Stimulated activated CD8-positive, alpha-beta memory T cell treated with anti-CD3 and anti-CD28 coated beads, Interleukin-15, amount 100 ng/mL, for 48 hours (primary cell): ENCODE results near the gene KANSL1L.

Experiments
- DNase-seq, 2 donors: peaks; one replicate each; pipeline ENCODE4 v3.0.0-alpha.2; 2020; ENCODE audit warnings: low read depth in 2 of 2

Gene KANSL1L

DNA sequence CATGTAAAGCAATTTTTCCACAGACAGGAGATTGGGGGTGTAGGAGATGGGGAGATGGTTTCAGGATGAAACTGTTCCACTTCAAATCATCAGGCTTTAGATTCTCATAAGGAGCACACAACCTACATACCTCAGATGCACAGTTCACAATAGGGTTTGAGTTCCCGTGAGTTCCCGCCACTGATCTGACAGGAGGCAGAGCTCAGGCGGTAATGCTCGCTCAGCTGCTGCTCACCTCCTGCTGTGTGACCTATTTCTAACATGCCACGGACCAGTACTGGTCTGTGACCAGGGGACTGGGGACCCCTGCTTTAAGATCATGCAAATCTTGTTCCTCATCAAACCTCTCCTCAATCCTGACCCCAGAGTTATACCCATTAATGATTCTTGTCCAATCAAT is 98.7 kb downstream of the KANSL1L start:
- no peak for DNase-seq

- no peak for DNase-seq
Measured at GRCh38 chr2:210063306-210063705, 107.9 kb downstream of the KANSL1L start.

DNA sequence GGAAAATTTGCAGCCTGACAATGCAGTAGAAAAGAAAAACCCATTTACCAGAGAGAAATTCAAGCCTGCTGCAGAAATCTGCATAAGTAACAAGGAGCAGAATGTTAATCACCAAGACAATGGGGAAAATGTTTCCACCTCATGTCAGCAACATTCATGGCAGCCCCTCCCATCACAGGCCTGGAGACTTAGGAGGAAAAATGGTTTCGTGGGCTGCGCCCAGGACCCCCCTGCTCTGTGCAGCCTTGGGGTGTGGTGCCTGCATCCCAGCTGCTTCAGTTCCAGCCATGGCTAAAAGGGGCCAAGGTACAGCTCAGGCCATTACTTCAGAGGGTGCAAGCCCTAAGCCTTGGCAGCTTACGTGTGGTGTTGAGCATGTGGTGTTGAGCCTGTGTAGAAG is 115.4 kb downstream of the KANSL1L start:
- DNase-seq: no peak

GRCh38 chr2:210054696-210055095 is 116.5 kb downstream of the KANSL1L start:
- DNase-seq: no peak

DNA sequence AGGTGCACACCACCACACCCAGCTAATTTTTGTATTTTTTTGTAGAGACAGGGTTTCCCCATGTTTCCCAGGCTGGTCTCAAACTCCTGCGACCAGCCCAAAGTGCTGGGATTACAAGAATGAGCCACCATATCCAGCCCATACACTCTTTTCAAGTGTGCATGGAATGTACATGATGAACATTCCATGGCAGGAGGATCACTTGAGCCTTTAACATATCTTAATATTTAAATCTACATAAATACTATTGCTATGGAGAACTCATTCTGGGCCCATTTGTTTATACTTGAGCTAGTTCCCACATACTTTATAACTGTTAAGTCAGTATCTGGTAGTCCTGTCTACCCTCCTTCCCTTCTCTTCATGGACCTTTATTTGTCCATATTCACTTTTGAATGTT is 120.3 kb downstream of the KANSL1L start:
- no peak for DNase-seq

DNA sequence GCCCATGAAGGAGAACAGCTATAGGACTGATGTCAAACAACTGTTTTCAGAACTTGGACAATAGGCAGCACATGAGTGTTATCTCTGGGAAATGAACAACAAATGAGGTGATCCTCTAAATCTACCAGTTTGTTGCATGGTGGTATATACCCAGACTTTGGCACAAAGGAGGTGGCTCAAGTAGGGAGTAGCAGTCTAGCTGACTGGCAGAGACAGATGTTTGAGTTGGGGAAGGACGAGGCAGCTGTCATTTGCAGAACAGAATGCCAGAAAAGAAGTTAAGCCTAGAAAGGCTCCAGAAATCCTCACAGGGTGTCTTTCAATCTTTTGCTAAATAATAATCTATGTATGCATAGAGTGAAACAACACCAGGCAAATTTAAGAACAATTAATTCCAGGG is 121.4 kb downstream of the KANSL1L start:
- no peak for DNase-seq

DNA sequence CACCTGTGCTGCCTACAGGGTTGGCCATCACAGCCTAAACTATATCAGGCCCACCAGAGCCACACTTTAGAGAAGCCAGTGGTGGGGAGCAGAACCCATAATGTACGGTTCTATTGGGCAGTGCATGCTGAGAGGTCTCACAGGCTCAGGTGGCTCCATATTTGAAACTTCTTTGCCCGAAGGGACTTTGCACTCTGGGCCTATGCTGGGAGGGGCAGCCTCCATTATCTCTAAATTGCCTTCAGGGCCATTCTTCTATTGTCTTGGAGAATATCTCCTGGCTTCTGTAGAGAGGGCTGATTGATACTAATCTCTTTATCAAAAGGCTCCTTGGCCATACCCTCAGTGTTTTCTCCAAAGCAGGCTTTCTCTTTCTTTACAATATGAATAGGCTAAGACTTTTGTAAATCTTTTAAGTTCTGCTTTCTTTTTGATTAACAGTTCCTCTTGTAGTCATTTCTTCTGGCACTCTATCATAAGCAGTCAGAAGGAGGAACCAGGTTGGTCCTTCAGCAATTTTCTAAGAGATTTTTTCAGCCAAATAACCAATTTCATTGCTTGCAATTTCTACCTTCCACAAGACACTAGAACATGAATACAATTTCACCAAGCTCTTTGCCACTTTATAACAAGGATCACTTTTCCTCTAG is 124.2 kb downstream of the KANSL1L start:
- no peak for DNase-seq

GRCh38 chr2:210038078-210038477 is 133.1 kb downstream of the KANSL1L start:
- DNase-seq: no peak

- DNase-seq: no peak
Measured at GRCh38 chr2:210035679-210036078, 135.5 kb downstream of the KANSL1L start.

DNA sequence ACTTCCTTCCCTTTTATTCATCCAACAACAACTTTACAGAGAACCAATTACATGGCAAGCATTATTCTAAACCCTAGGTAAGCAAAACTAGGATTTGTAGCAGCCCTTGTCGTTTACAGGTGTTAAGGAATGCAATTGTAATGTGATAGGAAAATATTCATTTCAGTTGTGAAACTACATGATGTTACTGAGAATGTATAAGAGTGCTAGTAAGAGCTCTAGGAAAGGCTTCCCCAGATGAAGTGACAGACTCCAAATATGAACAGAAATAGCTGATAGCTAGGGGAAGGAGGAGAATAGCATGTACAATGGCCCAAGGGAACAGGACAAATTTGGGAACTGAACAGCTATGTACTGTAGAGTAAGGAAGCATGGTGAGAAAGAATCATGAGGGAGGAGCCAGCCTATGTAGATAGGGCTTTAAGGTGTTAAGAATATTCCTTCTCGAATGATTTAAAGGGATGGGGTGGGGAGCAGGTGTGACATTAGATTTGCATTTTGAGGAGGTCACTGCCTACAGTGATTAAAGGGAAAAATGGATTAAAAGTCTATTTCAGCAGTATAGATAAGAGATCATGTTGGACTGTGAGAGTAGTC is 137.0 kb downstream of the KANSL1L start:
- DNase-seq: no peak

DNA sequence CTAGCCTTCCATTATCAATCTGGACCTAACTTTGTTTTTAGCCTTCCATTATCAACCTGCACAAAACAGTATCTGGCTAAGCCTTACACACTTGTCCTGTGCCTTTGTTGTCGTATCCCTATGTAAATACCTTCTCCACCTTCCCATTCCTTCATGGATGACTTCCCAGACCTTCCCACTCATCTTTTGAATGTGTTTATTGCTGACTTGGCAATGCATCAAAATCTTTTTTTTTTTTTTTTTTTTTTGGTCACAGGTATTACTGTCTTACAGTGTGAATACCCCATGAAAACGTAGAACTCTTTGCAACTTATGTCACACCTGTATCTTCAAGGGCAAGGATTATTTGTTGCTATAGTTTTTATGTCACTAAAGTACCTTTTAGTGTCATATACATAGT is 143.0 kb downstream of the KANSL1L start:
- no peak for DNase-seq

DNA sequence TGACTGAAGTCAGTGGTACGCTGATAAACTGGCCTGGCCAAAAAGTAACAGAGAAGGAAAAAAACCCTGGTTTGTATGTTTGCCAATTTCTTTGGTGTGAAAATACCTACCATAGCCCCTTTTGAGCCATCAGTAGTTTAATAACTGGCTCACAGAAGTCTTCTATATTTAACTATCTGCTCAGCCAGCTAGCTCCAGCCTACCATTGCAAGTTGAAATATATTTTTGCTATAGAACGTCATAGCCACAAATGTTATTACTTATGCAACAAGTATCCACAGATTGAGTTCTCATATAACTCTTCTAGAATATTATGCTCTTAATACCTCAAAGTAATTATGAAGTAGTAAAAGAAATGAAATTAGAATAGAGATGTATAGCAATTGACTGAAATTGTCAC is 143.6 kb downstream of the KANSL1L start:
- no peak for DNase-seq

DNA sequence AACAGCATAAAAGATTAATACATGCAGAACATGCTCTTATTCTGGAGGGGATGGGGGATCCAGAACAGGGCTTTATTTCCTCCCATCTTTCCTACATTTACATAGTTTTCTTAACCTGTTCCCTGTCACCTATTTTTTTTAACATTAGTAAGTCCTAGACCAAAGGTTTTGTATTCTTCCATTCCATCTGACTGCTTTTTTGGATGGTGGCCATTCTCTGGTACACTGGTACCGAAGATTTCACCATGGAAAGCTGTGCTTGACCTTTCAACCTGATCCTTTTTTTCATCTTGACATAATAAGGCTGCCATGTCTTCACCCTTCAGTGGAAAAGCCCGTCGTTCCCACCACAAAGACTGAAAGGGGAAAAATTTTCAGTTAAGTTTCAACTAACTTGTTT is 148.4 kb downstream of the KANSL1L start:
- no peak for DNase-seq

DNA sequence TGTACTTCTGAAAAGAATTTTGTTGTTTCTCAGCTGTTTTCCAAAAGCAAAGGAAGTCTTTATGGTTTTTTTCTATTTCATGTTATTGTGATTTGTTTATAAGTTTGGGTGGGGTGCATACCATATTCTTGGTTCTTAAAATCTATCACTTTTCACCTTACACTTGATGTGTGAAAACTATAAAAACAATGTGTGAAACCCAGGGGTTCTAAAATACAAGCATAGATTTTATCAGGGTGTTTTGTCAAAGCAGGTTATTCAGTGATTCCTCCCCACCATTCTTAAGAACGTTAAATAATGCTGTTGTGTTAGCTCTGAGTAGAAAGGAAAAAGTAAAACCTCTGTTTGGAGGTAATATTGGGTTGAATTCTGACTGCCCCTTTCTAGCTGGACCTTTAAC is 151.1 kb downstream of the KANSL1L start:
- DNase-seq: no peak

GRCh38 chr2:210009896-210010295 is 161.3 kb downstream of the KANSL1L start:
- no peak for DNase-seq

GRCh38 chr2:210009126-210009525 is 162.1 kb downstream of the KANSL1L start:
- no peak for DNase-seq

GRCh38 chr2:210007895-210008294 is 163.3 kb downstream of the KANSL1L start:
- DNase-seq: no peak

DNA sequence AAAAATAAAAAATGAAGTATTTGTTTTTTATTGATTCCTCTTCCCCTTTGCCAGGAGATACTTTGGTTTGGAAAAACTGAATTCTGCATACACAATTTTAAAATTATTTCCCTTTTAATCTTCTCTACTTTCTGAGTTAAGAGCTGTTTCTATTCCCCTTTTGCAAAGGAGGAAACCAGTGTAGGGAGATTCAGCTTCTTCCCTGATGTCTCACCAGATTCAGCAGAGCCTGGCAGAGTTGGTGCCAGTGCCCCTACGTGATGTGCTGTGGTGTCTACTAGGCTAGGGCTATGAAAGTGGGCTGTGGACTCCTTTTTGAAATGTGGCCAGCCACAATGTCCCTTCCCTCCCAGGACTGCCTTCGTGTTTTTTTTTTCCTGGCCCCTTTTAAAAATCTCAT is 166.3 kb downstream of the KANSL1L start:
- DNase-seq: no peak

DNA sequence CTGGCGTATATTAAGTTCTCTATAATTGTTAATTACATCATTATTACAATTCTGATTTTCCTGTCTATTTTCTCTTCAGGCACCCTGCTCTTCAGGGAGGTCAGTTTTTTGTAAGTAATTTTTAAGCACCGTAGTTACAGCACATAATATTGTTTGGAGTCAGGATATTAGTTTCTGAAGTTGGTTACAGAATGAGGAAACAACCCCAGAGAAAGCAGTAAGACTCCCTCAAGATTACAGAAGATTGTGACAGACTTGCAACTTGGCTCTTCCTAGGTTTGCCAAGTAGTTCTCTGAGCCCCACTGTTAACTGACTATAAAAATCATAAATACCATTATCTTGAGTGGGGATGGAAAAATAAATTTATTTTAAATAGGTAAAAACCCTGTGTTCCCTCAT is 167.8 kb downstream of the KANSL1L start:
- no peak for DNase-seq

GRCh38 chr2:210002158-210003157 is 168.8 kb downstream of the KANSL1L start, which contains the start of gene RPE:
Gene RPE, plus strand, starts transcription at chr2:210002638. Its CDS starts 24 bp downstream, at chr2:210002662.
- DNase-seq: peak; percentile 91 to 95

DNA sequence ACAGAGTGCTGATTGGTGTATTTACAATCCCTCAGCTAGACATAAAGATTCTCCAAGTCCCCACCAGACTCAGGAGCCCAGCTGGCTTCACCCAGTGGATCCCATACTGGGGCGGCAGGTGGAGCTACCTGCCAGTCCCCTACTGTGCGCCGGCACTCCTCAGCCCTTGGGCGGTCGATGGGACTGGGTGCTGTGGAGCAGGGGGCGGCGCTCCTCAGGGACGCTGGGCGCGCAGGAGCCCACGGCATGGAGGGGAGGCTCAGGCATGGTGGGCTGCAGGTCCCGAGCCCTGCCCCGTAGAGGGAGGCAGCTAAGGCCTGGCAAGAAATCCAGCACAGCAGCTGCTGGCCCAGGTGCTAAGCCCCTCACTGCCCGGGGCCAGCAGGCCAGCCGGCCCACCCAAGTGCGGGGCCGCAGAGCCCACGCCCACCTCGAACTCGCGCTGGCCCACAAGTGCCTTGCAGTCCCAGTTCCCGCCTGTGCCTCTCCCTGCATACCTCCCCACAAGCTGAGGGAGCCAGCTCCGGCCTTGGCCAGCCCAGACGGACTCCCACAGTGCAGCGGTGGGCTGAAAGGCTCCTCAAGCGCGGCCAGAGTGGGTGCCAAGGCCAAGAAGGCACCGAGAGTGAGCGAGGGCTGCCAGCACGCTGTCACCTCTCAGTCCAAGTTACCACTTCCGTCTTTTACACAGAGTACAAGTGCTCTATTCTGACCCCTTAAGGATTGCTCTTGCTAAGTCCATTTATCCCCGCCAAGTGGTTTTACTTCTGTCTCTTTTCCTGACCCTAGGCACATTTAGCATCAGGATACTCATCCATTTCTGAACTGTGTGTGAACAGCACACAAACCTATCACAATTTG is 170.5 kb downstream of the KANSL1L start:
- DNase-seq: no peak

DNA sequence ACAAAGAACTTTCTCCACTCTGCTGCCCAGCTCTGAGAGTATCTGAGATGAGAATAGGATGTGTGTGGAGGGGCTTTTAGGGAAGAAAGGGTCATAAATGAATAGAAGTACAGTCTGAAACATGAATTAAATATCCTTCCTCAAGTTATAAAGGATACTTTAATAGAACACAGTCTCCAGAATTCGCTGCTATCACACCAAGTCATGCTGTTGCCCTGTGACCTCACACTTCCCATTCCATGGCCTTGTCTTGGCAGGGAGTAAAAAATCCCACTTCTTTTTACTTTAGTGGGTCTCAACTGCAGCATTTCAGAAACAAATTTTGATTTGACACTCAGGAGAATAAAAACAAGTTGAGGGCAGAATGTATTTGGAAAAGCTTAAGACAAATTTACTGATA is 172.6 kb downstream of the KANSL1L start:
- no peak for DNase-seq
